Measurements from ENCODE around the gene ZNF837.

GRCh38 chr19:58388175-58388526 lies 7.3 kb upstream of the ZNF837 start:
- TF ChIP-seq CTCF (IDR thresholded peaks at IDR 0.05) (no peak), POLR2A (IDR thresholded peaks at IDR 0.05; ENCODE audit: low read length) (no peak), BCL3 (IDR thresholded peaks at IDR 0.05) (no peak), PBX3 (IDR thresholded peaks at IDR 0.05) (no peak)
